ENCODE measurements around the gene RCOR1.

RCOR1 gene

GRCh38 chr14:102771144-102771543, 178.7 kb downstream of the RCOR1 start:
- H3K9ac ChIP-seq (ENCODE audit: low read depth in 1 of 2, low read length in 2 of 2): no peak overlapping the region
- peaks cover 5 to 10% of the 10 kb centered on the region in 2 donors for H3K4me1 ChIP-seq (ENCODE audit: control insufficient read depth in 1 of 2, insufficient read depth in 2 of 2, low read length in 2 of 2)
- H3K4me3 ChIP-seq (ENCODE audit: low read depth in 1 of 2, low read length in 2 of 2): no peak overlapping the region
- H3K27ac ChIP-seq (ENCODE audit: low read depth, low read length): no peak overlapping the region
- H3K36me3 ChIP-seq (ENCODE audit: control insufficient read depth in 1 of 2, insufficient read depth in 2 of 2, low read length in 2 of 2): no peaks in the 10 kb centered on the region
- H3K27me3 ChIP-seq (ENCODE audit: control insufficient read depth in 1 of 2, insufficient read depth in 2 of 2, low read length in 2 of 2): no peaks in the 10 kb centered on the region
- H3K9me3 ChIP-seq (ENCODE audit: control insufficient read depth in 1 of 2, low read length in 2 of 2): no peaks in the 10 kb centered on the region

DNA sequence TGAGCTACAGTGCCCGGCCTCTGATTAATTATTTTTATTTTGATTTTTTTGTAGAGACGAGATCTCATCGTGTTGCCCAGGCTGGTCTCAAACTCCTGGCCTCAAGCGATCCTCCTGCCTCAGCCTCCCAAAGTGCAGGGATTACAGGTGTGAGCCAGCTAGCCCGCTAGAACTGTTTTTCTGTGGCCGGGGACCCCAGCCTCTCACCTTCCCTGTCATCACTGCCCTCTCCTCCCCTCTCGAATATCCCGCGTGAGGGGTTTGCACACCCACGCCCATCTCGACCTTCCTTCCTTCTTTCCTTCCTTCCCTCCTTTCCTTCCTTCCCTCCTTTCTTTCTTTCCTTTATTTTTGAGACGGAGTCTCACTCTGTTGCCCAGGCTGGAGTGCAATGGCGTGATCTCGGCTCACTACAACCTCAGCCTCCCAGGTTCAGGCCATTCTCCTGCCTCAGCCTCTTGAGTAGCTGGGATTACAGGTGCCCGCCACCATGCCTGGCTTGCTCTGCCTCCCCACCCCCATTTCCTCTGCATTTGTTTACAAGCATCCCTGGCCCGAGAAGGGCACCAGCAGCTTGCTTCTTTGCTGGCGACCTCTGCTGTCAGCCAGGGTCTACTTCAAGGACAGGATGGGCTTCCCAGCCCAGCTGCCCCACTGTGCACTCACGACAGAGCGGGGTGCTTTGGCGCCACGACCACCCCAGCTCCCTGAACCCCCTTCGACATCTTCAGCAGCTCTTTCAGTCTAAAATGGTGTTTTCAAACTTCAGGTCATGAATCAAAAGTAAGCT, 180.5 kb downstream of the RCOR1 start:
- Histone ChIP-seq H3K36me3 (ENCODE audit: control insufficient read depth in 1 of 2, insufficient read depth in 2 of 2, low read length in 2 of 2) (no peaks in the 10 kb centered on the region), H3K4me1 (ENCODE audit: control insufficient read depth in 1 of 2, insufficient read depth in 2 of 2, low read length in 2 of 2) (peaks cover 11 to 16% of the 10 kb centered on the region in 2 donors), H3K9me3 (ENCODE audit: control insufficient read depth in 1 of 2, low read length in 2 of 2) (no peaks in the 10 kb centered on the region), H3K27me3 (ENCODE audit: control insufficient read depth in 1 of 2, insufficient read depth in 2 of 2, low read length in 2 of 2) (no peaks in the 10 kb centered on the region), H3K9ac (ENCODE audit: low read depth in 1 of 2, low read length in 2 of 2) (no peak overlapping the region), H3K27ac (ENCODE audit: low read depth, low read length) (no peak overlapping the region), H3K4me3 (ENCODE audit: low read depth in 1 of 2, low read length in 2 of 2) (no peak overlapping the region)

DNA sequence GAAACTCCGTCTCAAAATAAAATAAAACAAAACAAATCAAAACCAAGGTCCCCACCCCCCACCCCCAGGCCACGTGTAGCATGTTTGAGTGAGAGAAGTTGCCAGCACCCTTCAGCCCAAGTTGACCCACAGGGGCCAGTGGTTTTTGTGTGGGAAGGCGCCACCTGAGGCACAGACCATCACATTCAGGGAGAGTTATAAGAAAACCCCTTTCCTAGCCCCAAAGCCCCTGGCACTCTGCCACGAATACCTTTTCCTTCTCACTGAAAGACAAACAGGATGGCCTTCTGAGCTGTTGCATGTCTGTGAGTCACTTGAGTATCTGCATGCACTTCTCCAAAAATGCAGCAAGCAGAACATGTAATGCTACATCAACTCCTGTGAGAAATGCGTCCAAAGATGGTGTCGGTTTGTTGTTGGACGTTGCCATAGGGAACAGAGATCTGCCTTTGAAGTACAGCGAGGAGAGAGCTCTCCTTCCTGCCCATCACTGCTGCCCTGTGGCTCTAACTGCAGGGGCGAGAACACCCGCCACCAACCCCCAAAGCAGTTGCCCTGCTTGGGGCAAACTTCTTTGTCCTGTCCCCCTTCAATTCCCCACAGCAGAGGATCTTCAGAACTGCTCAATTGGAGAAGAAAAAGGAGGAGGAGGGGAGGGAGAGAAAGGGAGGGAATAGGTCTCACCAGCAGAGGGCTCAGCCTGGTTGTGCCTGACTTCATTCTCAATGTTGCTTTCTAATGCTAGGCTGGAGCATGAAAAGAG, 182.1 kb downstream of the RCOR1 start:
- no peak overlapping the region for H3K27ac ChIP-seq (ENCODE audit: low read depth, low read length)
- H3K27me3 ChIP-seq (ENCODE audit: control insufficient read depth in 1 of 2, insufficient read depth in 2 of 2, low read length in 2 of 2): no peaks in the 10 kb centered on the region
- H3K4me1 ChIP-seq (ENCODE audit: control insufficient read depth in 1 of 2, insufficient read depth in 2 of 2, low read length in 2 of 2): peaks cover 20 to 26% of the 10 kb centered on the region in 2 donors
- peak overlapping the region in 1 of 2 donors; percentile 43 for H3K9ac ChIP-seq (ENCODE audit: low read depth in 1 of 2, low read length in 2 of 2)
- H3K4me3 ChIP-seq (ENCODE audit: low read depth in 1 of 2, low read length in 2 of 2): peak overlapping the region in 1 of 2 donors; percentile 32
- no peaks in the 10 kb centered on the region for H3K36me3 ChIP-seq (ENCODE audit: control insufficient read depth in 1 of 2, insufficient read depth in 2 of 2, low read length in 2 of 2)
- H3K9me3 ChIP-seq (ENCODE audit: control insufficient read depth in 1 of 2, low read length in 2 of 2): no peaks in the 10 kb centered on the region

DNA sequence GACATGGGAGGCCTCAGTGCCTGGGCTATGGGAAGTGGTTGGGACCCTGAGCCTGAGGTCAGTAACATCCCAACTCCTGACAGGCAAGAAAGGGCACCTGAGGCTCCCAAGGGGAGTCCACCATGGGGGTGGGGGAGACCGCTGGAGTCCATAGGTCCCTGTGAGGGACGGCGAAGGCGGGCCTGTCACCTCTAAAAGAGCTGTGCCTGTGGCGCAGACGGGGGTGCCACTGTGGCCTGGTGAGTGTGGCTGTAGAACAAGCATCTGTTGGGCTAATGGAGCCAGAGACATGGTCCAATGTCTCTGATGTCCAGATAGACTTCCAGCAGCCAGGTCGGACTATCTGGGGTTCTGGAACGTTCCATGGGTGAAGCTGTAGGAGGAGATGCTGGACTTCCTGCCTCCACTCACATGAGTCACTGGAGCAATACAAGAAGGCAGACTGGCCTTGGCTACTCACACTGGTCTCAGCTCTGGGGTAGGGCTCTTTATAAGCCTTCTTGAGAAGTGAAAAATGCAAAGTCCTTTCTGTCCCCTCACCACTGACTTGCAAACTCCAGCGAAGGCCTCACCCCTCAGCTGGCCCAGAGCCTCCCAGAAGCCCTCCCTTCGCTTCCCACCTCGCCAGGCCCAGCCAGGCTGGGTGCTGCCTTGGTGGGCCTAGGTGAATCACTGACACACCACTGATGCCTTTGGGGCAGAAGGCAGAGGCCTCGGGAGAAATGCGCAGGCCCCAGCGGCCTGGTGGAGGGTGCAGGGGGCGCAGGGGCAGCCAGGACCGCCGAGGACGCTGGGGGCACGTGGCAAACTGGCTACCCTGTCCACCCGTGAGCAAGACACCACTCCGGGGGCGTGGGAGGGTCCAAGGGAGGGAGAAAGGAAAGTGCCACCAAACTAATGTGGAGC, 183.7 kb downstream of the RCOR1 start:
- Histone ChIP-seq H3K27ac (ENCODE audit: low read depth, low read length) (peak overlapping the region; percentile 85), H3K36me3 (ENCODE audit: control insufficient read depth in 1 of 2, insufficient read depth in 2 of 2, low read length in 2 of 2) (no peaks in the 10 kb centered on the region), H3K4me3 (ENCODE audit: low read depth in 1 of 2, low read length in 2 of 2) (peak overlapping the region in 1 of 2 donors; percentile 57), H3K9me3 (ENCODE audit: control insufficient read depth in 1 of 2, low read length in 2 of 2) (no peaks in the 10 kb centered on the region), H3K9ac (ENCODE audit: low read depth in 1 of 2, low read length in 2 of 2) (peak overlapping the region in 1 of 2 donors; percentile 32), H3K4me1 (ENCODE audit: control insufficient read depth in 1 of 2, insufficient read depth in 2 of 2, low read length in 2 of 2) (peaks cover 33 to 34% of the 10 kb centered on the region in 2 donors), H3K27me3 (ENCODE audit: control insufficient read depth in 1 of 2, insufficient read depth in 2 of 2, low read length in 2 of 2) (no peaks in the 10 kb centered on the region)

GRCh38 chr14:102776761-102777710, 184.6 kb downstream of the RCOR1 start, which contains the start of gene TRAF3:
TSS of gene TRAF3 (plus strand) at chr14:102777449. CDS start at chr14:102870202, 92,753 bp downstream.
- Histone ChIP-seq H3K9me3 (ENCODE audit: control insufficient read depth in 1 of 2, low read length in 2 of 2) (no peaks in the 10 kb centered on the region), H3K4me1 (ENCODE audit: control insufficient read depth in 1 of 2, insufficient read depth in 2 of 2, low read length in 2 of 2) (peaks cover 33 to 34% of the 10 kb centered on the region in 2 donors), H3K27me3 (ENCODE audit: control insufficient read depth in 1 of 2, insufficient read depth in 2 of 2, low read length in 2 of 2) (no peaks in the 10 kb centered on the region), H3K4me3 (ENCODE audit: low read depth in 1 of 2, low read length in 2 of 2) (peak within 1 kb of the TSS; percentile 67 to 88), H3K9ac (ENCODE audit: low read depth in 1 of 2, low read length in 2 of 2) (peak within 1 kb of the TSS; percentile 61 to 73), H3K27ac (ENCODE audit: low read depth, low read length) (peak within 1 kb of the TSS; percentile 85), H3K36me3 (ENCODE audit: control insufficient read depth in 1 of 2, insufficient read depth in 2 of 2, low read length in 2 of 2) (no peaks in the 10 kb centered on the region)

DNA sequence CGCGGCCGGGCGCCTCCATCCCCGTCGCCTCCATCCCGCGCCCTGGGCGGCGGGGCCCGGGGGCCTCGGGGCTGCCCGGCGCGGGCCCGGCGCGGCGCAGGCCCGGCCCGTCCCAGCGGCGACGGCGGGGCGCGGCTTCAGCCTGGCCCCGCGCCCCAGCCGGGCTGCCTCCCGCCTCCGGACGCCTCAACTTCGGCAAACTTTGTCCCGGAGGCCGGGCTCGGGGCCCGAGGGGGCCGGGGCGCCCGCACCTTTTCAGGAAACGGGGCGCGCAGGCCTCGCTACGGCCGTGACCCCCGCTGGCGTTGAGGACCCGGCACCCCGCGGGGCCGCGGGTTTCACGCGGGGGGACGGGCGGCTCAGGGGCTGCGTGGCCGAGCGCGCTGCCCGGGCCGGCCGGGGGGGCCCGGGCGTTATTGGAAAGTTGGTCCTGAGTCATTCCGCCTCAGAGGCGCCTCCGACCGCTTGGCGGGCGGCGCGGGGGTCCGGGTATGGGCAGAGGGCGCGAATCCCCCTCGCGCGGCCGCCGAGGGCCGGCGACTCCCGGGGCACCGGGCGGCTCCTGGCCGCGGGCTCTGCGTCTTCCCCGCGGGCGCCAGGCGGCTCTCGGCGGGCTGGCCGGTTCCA, 185.4 kb downstream of the RCOR1 start:
- peaks cover 33 to 36% of the 10 kb centered on the region in 2 donors for H3K4me1 ChIP-seq (ENCODE audit: control insufficient read depth in 1 of 2, insufficient read depth in 2 of 2, low read length in 2 of 2)
- peak overlapping the region; percentile 67 to 88 for H3K4me3 ChIP-seq (ENCODE audit: low read depth in 1 of 2, low read length in 2 of 2)
- H3K9me3 ChIP-seq (ENCODE audit: control insufficient read depth in 1 of 2, low read length in 2 of 2): no peaks in the 10 kb centered on the region
- H3K27me3 ChIP-seq (ENCODE audit: control insufficient read depth in 1 of 2, insufficient read depth in 2 of 2, low read length in 2 of 2): no peaks in the 10 kb centered on the region
- peak overlapping the region; percentile 80 for H3K27ac ChIP-seq (ENCODE audit: low read depth, low read length)
- no peaks in the 10 kb centered on the region for H3K36me3 ChIP-seq (ENCODE audit: control insufficient read depth in 1 of 2, insufficient read depth in 2 of 2, low read length in 2 of 2)
- H3K9ac ChIP-seq (ENCODE audit: low read depth in 1 of 2, low read length in 2 of 2): peak overlapping the region; percentile 61 to 73

DNA sequence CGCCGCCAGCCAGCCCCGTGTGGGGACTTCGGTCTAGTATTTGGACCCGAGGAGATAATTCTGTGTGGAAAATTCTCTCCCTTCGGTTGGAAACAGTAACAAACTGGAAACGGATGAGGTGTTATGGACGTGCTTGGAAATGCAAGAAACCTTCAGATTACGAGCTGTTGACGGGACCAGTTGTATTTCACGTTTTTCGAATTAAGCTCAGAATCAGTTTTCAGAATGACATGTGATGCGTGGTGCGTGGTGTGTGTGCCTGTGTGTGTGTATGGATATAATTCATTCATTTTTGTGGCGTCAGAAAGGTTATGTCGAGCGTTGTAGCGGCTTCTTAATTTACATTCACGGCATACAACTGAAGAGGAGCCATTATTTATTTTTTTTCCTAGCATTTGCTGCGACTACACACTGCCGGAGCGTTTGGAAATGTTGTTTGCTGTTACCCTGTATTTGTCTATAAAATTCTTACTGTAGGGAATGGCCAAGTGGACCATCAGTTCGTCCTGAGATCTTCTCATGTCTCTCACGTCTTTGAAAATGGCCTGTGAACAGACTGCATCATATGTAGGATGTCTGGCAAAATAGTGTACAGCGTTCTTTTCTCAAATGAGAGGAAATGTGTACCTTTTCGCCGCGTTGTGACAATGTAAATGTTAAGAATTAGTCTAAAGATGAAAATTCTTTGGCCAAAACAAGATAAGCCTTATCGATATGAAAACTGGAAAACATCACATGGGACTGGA, 186.1 kb downstream of the RCOR1 start:
- Histone ChIP-seq H3K27me3 (ENCODE audit: control insufficient read depth in 1 of 2, insufficient read depth in 2 of 2, low read length in 2 of 2) (no peaks in the 10 kb centered on the region), H3K9me3 (ENCODE audit: control insufficient read depth in 1 of 2, low read length in 2 of 2) (no peaks in the 10 kb centered on the region), H3K9ac (ENCODE audit: low read depth in 1 of 2, low read length in 2 of 2) (peak overlapping the region; percentile 61 to 73), H3K4me1 (ENCODE audit: control insufficient read depth in 1 of 2, insufficient read depth in 2 of 2, low read length in 2 of 2) (peaks cover 33 to 40% of the 10 kb centered on the region in 2 donors), H3K36me3 (ENCODE audit: control insufficient read depth in 1 of 2, insufficient read depth in 2 of 2, low read length in 2 of 2) (no peaks in the 10 kb centered on the region), H3K4me3 (ENCODE audit: low read depth in 1 of 2, low read length in 2 of 2) (peak overlapping the region; percentile 67 to 88), H3K27ac (ENCODE audit: low read depth, low read length) (peak overlapping the region; percentile 80)

DNA sequence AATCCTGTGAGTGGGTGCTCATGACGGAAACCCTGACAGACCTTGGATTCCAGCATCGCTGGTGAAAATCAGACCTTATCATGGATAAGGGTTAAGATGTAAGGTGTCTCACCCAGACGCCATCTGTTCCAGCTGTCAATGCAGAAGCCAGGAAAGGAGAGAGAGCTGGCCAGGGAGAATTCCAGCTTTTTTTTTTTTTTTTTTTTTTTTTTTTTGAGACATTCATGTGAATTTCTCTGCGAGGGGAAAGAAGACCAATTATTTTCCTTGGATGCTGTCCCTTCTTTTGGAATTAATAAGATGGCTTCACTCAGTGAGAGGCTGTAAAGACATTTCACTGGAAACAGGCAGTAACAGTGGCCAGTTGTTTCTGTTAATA, 186.6 kb downstream of the RCOR1 start:
- no peaks in the 10 kb centered on the region for H3K9me3 ChIP-seq (ENCODE audit: control insufficient read depth in 1 of 2, low read length in 2 of 2)
- no peak overlapping the region for H3K27ac ChIP-seq (ENCODE audit: low read depth, low read length)
- H3K4me1 ChIP-seq (ENCODE audit: control insufficient read depth in 1 of 2, insufficient read depth in 2 of 2, low read length in 2 of 2): peaks cover 33 to 40% of the 10 kb centered on the region in 2 donors
- H3K27me3 ChIP-seq (ENCODE audit: control insufficient read depth in 1 of 2, insufficient read depth in 2 of 2, low read length in 2 of 2): no peaks in the 10 kb centered on the region
- peak overlapping the region; percentile 61 to 73 for H3K9ac ChIP-seq (ENCODE audit: low read depth in 1 of 2, low read length in 2 of 2)
- no peaks in the 10 kb centered on the region for H3K36me3 ChIP-seq (ENCODE audit: control insufficient read depth in 1 of 2, insufficient read depth in 2 of 2, low read length in 2 of 2)
- H3K4me3 ChIP-seq (ENCODE audit: low read depth in 1 of 2, low read length in 2 of 2): peak overlapping the region; percentile 67 to 88
